GM18951 (cell line): ENCODE results near the gene ZNF594.
"Not testable (repeated sequence)": the region's sequence is repeated elsewhere in the genome, so short reads cannot be mapped to it uniquely, and the experiment has no call there.

Experiments
- POLR2A ChIP-seq: IDR thresholded peaks from 4 replicates; pipeline ENCODE4 v1.6.1; 2011; ENCODE audit warnings: mild to moderate bottlenecking; ENCODE audit not compliant: insufficient read length, insufficient read depth; ENCODE audit errors: extremely low read depth
- in situ Hi-C: fragments of 300-500 bp; cut with MboI; formaldehyde crosslinking; loops from one replicate; pipeline ENCODE4 v1.12.0; 2022; ENCODE audit warnings: low sequenced_read_pairs, mixed read lengths, inconsistent platforms; ENCODE audit not compliant: unreplicated experiment

Gene ZNF594

GRCh38 chr17:5135726-5136579, 55.7 kb downstream of the ZNF594 start:
- TF ChIP-seq POLR2A, result no peak
- in situ Hi-C loops, result no loop called here

DNA sequence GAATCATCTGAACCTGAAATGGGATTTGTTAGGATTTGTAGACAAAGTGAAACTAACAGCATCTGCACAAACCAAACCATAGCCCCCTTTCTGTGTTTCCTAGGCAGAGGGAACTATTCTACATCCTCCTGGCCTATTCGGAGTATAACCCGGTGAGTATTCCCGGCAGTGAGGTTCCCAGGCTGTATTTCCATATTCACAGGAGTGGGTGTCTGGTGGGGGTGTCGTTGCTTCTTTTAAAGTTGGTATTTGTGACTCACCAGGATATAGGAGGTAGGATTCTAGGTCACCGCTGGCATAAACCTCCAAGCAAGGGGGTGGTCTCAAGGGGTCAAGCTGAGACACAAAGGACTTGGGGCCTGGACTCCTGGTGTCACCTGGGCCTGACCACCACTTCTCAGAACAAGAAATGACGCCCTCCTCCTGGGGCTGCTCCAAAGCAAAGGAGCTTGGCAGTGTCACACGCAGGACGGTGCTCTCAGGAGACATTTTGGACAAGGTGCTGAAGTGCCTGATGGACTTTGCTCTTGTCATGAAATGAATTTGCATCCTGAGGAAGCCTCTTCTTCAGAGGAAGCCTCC, 56.4 kb downstream of the ZNF594 start:
- in situ Hi-C loops, result not testable (repeated sequence)

DNA sequence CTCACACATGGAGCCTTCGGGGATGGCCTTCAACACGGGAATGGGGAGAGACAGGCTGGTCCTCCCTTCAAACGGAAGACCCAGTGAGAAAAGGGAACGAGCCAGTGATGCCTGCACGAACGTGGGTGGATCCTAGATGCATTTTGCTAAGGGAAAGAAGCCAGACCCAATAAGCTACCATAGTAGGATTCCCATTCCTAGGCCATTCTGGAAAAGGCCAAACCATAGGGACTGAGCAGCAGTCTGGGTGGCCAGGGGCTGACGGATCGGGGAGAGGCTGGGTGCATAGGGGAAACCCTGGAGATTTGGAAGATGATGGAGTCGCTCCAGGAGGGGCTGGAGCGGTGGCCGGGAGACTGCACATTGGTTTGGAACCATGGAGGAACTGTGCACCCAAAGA, 57.1 kb downstream of the ZNF594 start:
- in situ Hi-C loops, result not testable (repeated sequence)

DNA sequence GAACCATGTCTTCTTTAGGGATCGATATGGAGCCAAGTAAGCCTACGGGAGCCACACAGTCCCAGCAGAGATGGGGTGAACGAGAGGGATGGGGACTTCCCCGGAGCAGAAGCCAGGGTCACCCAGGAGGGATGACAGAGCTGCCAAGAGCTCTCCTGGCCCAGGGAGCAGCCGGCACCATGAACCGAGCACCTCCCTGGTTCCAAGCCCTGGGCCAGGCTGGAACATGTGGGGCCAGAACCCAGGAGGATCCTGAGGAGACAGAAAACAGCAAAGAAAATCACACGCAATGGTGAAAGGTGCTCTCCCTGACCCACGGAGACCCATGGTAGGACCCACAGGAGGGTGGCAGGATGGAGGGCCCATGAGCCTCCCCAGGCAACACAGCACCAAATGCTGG, 57.7 kb downstream of the ZNF594 start:
- in situ Hi-C loops, result not testable (repeated sequence)

- in situ Hi-C loops, result no loop called here
- TF ChIP-seq POLR2A, result no peak
Measured at GRCh38 chr17:5133311-5133710, 58.4 kb downstream of the ZNF594 start.

DNA sequence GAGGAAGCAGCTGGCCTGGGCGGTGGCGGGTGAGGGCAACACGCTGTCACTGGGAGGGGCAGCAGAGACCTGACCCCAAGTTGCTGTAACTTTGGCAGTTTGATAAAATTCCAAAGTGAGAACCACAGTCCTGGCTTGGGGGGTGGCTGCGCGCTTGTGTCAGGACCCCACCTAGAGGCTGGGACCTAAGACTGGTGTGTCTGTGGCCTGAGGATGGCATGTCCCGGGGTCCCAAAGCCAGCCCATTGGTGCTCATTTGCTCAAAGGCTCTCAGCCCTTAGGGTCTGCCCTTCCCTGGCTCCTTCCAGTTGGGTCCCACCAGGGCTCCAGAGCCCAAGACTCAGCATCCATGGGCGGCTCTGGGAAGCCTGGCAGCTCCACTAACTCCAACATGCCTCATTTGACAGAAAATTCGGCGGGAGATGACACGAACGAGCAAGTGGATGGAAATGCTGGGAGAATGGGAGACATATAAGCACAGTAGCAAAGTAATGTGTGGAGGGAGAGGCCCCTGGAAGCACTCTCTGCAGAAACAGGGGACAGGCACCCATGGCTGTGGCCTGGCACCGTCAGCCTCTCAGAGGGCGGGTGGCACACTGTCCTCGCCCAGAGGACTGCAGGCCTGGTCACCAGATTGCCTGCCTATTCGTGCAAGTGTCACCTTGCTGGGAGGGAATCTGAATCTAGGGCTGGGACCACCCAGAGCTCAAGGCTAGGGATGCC, 59.0 kb downstream of the ZNF594 start:
- in situ Hi-C loops, result not testable (repeated sequence)

DNA sequence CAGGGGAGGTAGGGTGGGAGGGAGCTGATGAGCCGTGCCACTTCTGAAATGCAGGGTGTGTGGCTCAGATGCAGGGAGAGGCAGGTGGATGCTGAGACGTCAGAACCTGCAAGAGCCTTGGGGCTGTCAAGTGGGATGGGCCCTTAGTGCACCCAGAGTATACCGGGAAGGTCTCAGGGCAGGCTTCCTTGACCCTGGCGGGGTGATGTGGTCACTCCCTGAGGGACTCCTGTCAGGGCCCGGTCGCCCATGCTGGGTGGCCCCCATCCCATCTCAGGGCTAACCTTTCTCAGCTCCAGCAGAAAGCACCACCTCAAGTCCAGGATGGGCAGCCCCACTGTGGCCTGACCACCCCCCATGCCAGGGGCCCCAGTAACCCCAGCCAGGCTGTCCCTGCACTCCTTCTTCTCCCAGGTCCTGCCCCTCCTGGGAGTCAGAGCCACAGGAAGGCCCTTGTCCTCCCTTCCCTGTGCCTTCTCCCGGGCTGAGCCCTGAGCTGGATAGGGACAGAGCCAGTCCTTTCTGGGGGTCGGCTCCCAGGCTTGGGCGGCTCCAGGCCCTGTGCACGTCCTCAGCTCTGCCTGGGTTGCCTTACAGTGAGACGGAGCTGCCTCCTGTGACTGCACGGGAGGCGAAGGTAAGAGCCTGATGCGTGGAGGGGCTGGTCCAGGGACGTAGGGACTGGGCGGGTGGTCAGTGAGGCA, 59.7 kb downstream of the ZNF594 start:
- in situ Hi-C loops, result not testable (repeated sequence)

GRCh38 chr17:5131146-5131715, 60.4 kb downstream of the ZNF594 start:
- in situ Hi-C loops, result no loop called here
- TF ChIP-seq POLR2A, result no peak

DNA sequence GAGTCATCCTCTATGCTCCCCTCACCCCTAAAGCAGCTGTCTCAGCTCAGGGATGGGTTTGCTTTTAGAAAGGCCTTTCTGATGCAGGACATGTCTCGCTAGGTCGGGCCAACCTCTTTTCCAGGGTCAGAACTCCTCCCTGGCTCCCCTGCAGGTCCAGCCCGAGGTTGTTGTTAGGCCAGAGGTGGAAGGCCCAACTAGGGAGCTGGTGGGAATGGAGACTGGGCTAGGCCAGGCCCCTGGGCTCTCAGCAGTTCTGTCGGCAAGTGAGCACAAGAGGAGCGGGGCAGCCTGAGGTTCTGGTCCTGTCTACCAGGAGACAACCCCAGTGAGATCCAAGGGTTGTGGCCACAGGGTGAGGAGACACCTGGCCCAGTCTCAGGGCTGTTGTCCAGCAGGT, 61.0 kb downstream of the ZNF594 start:
- in situ Hi-C loops, result not testable (repeated sequence)

- in situ Hi-C loops, result not testable (repeated sequence)
Measured at GRCh38 chr17:5130261-5130660, 61.4 kb downstream of the ZNF594 start.

DNA sequence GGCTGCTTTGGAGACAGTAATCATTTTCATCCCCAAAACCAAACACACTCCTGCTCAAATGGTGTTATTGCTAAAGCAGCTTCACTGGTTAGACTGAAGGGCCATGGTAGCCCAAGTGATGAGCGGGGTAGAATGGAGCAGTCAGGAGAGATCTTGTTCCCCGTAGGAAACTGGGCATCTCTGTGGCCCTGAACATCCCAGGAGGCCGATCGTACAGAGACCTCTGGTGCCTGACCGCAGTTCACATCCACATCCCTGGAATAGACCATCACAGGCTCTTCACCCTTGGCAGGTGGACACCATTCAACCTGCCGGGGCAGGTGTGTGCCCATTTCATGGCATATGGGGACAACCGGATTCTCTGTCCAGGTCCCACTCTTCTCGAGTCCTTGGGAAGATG, 61.9 kb downstream of the ZNF594 start:
- in situ Hi-C loops, result not testable (repeated sequence)
